Endothelial cell of umbilical vein (primary cell): Measurements from ENCODE around the gene TBC1D13. TPM values are rescaled to one million over a fixed set of nuclear protein-coding genes. Genes with fewer than 3 reads are reported as not detected.
A peak's percentile ranks its signal among the peaks of the same experiment; 100 is the strongest.

ENCODE experiments used
- Bru-seq: library from RNA; stranded (reverse); fragments of 400-500 nt; gene quantifications from one replicate; lab custom pipeline; 2021; lab: Mats Ljungman, UMichigan
- BruChase-seq, 2 experiments: library from RNA; stranded (reverse); fragments of 400-500 nt; gene quantifications; one replicate each; lab custom pipeline; 2021; lab: Mats Ljungman, UMichigan
- BruUV-seq: library from RNA; stranded (reverse); fragments of 400-500 nt; replicated peaks from 2 replicates; lab custom pipeline; 2021; lab: Mats Ljungman, UMichigan
- CTCF ChIA-PET: fragments of 300-600, 350-600 bp; sonication (Branson Sonifier 250); formaldehyde crosslinking; loops from one replicate; lab custom pipeline; 2021; ENCODE audit warnings: antibody characterized with exemption, inconsistent platforms; lab: Charles Lee
- POLR2A ChIA-PET: fragments of 300-600, 350-600 bp; sonication (Branson Sonifier 250); formaldehyde crosslinking; loops from one replicate; lab custom pipeline; 2021; ENCODE audit warnings: antibody characterized with exemption, inconsistent platforms; lab: Charles Lee
- DNase-seq: peaks from one replicate; pipeline ENCODE4 v3.0.0-alpha.2; 2011; ENCODE audit warnings: low read depth, low spot score
- FAIRE-seq: peaks from 2 replicates; lab custom pipeline; 2011; peaks lifted over from hg19 to GRCh38; lab: Jason Lieb, UNC
- H2AFZ ChIP-seq: 2 replicates; pipeline ENCODE4 v1.6.0; 2012; ENCODE audit warnings: low read depth, low read length, control low read depth, inconsistent platforms
- H3K27ac ChIP-seq: 2 replicates; pipeline ENCODE4 v1.5.1; 2011; ENCODE audit warnings: low read depth, mild to moderate bottlenecking, control low read depth, low read length, moderate library complexity; ENCODE audit not compliant: insufficient read depth
- H3K27me3 ChIP-seq, 2 experiments: 2 replicates each; pipeline versions ENCODE4 v1.6.0 to v1.6.1; 2011; ENCODE audit warnings: low read length in 2 of 2, mixed read lengths in 1 of 2; ENCODE audit not compliant: control insufficient read depth in 2 of 2, insufficient read depth in 2 of 2
- H3K36me3 ChIP-seq, 2 experiments: 2 replicates in 1 of 2; 3 replicates in 1 of 2; pipeline ENCODE4 v1.5.1; 2011; ENCODE audit warnings: low read length in 2 of 2, mild to moderate bottlenecking in 1 of 2, moderate library complexity in 1 of 2; ENCODE audit not compliant: control insufficient read depth in 2 of 2, insufficient read depth in 2 of 2; ENCODE audit errors: extremely low read depth in 1 of 2
- H3K4me1 ChIP-seq: 3 replicates; pipeline ENCODE4 v1.5.1; 2011; ENCODE audit warnings: mild to moderate bottlenecking, low read length; ENCODE audit not compliant: control insufficient read depth, insufficient read depth; ENCODE audit errors: extremely low read depth
- H3K4me2 ChIP-seq: 2 replicates; pipeline ENCODE4 v1.6.1; 2011; ENCODE audit warnings: low read length, control low read depth, mixed read lengths; ENCODE audit not compliant: insufficient read depth
- H3K4me3 ChIP-seq, 3 experiments: fragments of 200-600 bp in 1 of 3; sonication (generic), shearing (Covaris generic) in 1 of 3; replicated peaks in 1 of 3; 2 replicates each; pipeline ENCODE4 v1.5.1; 2011 to 2016; ENCODE audit warnings: control low read depth in 3 of 3, low read length in 3 of 3, mild to moderate bottlenecking in 2 of 3, inconsistent platforms in 1 of 3, low read depth in 1 of 3, moderate library complexity in 1 of 3; ENCODE audit not compliant: insufficient read depth in 1 of 3
- H3K79me2 ChIP-seq: 2 replicates; pipeline ENCODE4 v1.6.0; 2012; ENCODE audit warnings: low read length, inconsistent platforms; ENCODE audit not compliant: control insufficient read depth, insufficient read depth
- H3K9ac ChIP-seq: replicated peaks from 2 replicates; pipeline ENCODE3; 2011; ENCODE audit warnings: low read length, control low read depth; ENCODE audit not compliant: insufficient read depth; ENCODE audit errors: extremely low read depth
- H3K9me1 ChIP-seq: replicated peaks from 3 replicates; pipeline ENCODE4 v1.6.0; 2011; ENCODE audit warnings: mild to moderate bottlenecking, low read length; ENCODE audit not compliant: control insufficient read depth, insufficient read depth; ENCODE audit errors: extremely low read depth
- H3K9me3 ChIP-seq: replicated peaks from 2 replicates; pipeline ENCODE4 v1.5.1; 2012; ENCODE audit warnings: low read length, inconsistent platforms; ENCODE audit not compliant: control insufficient read depth, insufficient read depth
- H4K20me1 ChIP-seq: replicated peaks from 2 replicates; pipeline ENCODE3; 2011; ENCODE audit warnings: mild to moderate bottlenecking, low read length; ENCODE audit not compliant: control insufficient read depth, insufficient read depth; ENCODE audit errors: extremely low read depth
- EZH2 ChIP-seq: IDR thresholded peaks from 2 replicates; pipeline ENCODE4 v1.6.1; 2012; ENCODE audit warnings: borderline replicate concordance, low read depth, mild to moderate bottlenecking, moderate library complexity, low read length, inconsistent platforms; ENCODE audit not compliant: severe bottlenecking
- FOS ChIP-seq: IDR thresholded peaks from 2 replicates; pipeline ENCODE4 v1.6.1; 2011; ENCODE audit warnings: mild to moderate bottlenecking, low read length, moderate library complexity, borderline replicate concordance; ENCODE audit not compliant: insufficient read depth
- GATA2 ChIP-seq: IDR thresholded peaks from 2 replicates; pipeline ENCODE4 v1.7.0; 2011; ENCODE audit warnings: low read depth, mild to moderate bottlenecking, moderate library complexity, mixed read lengths, low read length; ENCODE audit not compliant: insufficient read length, insufficient read depth
- JUN ChIP-seq: IDR thresholded peaks from 2 replicates; pipeline ENCODE4 v1.6.1; 2011; ENCODE audit warnings: borderline replicate concordance, low read depth; ENCODE audit not compliant: insufficient read length, insufficient read depth
- MYC ChIP-seq: IDR thresholded peaks from one replicate; pipeline ENCODE4 v1.6.1; 2011; ENCODE audit warnings: mild to moderate bottlenecking, low read depth, low read length
- POLR2A ChIP-seq: IDR thresholded peaks from 2 replicates; pipeline ENCODE4 v1.6.1; 2012; ENCODE audit warnings: low read depth, mild to moderate bottlenecking, control low read depth, low read length
- POLR2AphosphoS5 ChIP-seq: IDR thresholded peaks from 2 replicates; pipeline ENCODE4 v1.6.1; 2012; ENCODE audit warnings: low read depth, mild to moderate bottlenecking, control low read depth, low read length, moderate library complexity; ENCODE audit not compliant: insufficient read depth
- dilution Hi-C: fragments of 300-500 bp; cut with MboI; formaldehyde crosslinking; loops from one replicate; pipeline ENCODE4 v1.15.0; 2019; ENCODE audit warnings: low sequenced_read_pairs; ENCODE audit not compliant: extremely low pct_ligation_motif_present
- intact Hi-C: fragments of 100-400 bp; cut with micrococcal nuclease; formaldehyde crosslinking; loops from one replicate; pipeline ENCODE4 v1.10.0; 2022
- long read RNA-seq: library from polyadenylated mRNA; stranded (forward); transcript quantifications from one replicate; pipeline ENCODE4 v2.0.0, GENCODE V29; 2021
- polyA minus RNA-seq, 3 experiments: library from RNA; depleted of rRNA, polyadenylated mRNA; stranded (reverse); fragments of >200 nt; gene quantifications; 1 replicate in 1 of 3; 2 replicates in 2 of 3; pipeline ENCODE4 v1.2.3, GENCODE V29; 2011
- polyA plus RNA-seq, 4 experiments: library from polyadenylated mRNA; depleted of rRNA in 3 of 4; stranded (reverse) in 3 of 4; unstranded in 1 of 4; fragments of >200 nt; gene quantifications; 2 replicates each; pipeline versions ENCODE4 v1.2.1 to v1.2.3, GENCODE V29; 2011 to 2012; ENCODE audit warnings: missing spikeins in 1 of 4
- total RNA-seq: library from RNA; stranded (reverse); gene quantifications from 2 replicates; pipeline ENCODE4 v1.2.3, GENCODE V29; 2021
- TF ChIP-seq, protein P1 (sequence below): IDR thresholded peaks from 2 replicates; pipeline ENCODE4 v1.6.1; 2011; ENCODE audit not compliant: insufficient read depth, insufficient read length
- TF ChIP-seq, protein P2 (sequence below), 2 donors: IDR thresholded peaks; 1 replicate in 1 of 2; 2 replicates in 1 of 2; pipeline ENCODE4 v1.5.1; 2011; ENCODE audit warnings: low read length in 2 of 2, mild to moderate bottlenecking in 2 of 2, moderate library complexity in 2 of 2, control low read depth in 1 of 2, inconsistent platforms in 1 of 2, low read depth in 1 of 2; ENCODE audit not compliant: insufficient read depth in 1 of 2; ENCODE audit errors: extremely low read depth in 1 of 2

The TBC1D13 gene, protein sequence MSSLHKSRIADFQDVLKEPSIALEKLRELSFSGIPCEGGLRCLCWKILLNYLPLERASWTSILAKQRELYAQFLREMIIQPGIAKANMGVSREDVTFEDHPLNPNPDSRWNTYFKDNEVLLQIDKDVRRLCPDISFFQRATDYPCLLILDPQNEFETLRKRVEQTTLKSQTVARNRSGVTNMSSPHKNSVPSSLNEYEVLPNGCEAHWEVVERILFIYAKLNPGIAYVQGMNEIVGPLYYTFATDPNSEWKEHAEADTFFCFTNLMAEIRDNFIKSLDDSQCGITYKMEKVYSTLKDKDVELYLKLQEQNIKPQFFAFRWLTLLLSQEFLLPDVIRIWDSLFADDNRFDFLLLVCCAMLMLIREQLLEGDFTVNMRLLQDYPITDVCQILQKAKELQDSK
- total RNA-seq (34.9 and 35.1 TPM in 2 replicates), polyA plus RNA-seq (41.9 and 43.9 TPM in 2 replicates), polyA minus RNA-seq (33.2 and 42.0 TPM in 2 replicates), Bru-seq, nascent RNA (percentile 57 among the genes with signal in this experiment), BruChase-seq, experiment 1, labeled RNA remaining after a 6-hour chase (percentile 77 among the genes with signal in this experiment), BruChase-seq, experiment 2, labeled RNA remaining after a 2-hour chase (percentile 70 among the genes with signal in this experiment)
- polyA plus RNA-seq (2011; cell fraction: cytosol; rRNA removed) = 35.9 and 40.9 TPM in 2 replicates
- 44.8 and 47.7 TPM in 2 replicates for polyA plus RNA-seq (2011; cell fraction: nucleus; rRNA removed)
- polyA plus RNA-seq (2012) = 31.9 and 33.8 TPM in 2 replicates
- polyA minus RNA-seq (2011; cell fraction: cytosol; rRNA and poly(A)+ RNA removed) = 11.6 TPM
- 10.9 and 13.1 TPM in 2 replicates for polyA minus RNA-seq (2011; cell fraction: nucleus; rRNA and poly(A)+ RNA removed)
- long read RNA-seq, transcript TBC1D13-202 (12 exons, 3,906 nt) = major isoform, 87 of 150 reads
- long read RNA-seq, partial matches to known transcripts = 46 of 150 reads
- long read RNA-seq, other reads (novel, unspliced or antisense) = 17 of 150 reads

DNA sequence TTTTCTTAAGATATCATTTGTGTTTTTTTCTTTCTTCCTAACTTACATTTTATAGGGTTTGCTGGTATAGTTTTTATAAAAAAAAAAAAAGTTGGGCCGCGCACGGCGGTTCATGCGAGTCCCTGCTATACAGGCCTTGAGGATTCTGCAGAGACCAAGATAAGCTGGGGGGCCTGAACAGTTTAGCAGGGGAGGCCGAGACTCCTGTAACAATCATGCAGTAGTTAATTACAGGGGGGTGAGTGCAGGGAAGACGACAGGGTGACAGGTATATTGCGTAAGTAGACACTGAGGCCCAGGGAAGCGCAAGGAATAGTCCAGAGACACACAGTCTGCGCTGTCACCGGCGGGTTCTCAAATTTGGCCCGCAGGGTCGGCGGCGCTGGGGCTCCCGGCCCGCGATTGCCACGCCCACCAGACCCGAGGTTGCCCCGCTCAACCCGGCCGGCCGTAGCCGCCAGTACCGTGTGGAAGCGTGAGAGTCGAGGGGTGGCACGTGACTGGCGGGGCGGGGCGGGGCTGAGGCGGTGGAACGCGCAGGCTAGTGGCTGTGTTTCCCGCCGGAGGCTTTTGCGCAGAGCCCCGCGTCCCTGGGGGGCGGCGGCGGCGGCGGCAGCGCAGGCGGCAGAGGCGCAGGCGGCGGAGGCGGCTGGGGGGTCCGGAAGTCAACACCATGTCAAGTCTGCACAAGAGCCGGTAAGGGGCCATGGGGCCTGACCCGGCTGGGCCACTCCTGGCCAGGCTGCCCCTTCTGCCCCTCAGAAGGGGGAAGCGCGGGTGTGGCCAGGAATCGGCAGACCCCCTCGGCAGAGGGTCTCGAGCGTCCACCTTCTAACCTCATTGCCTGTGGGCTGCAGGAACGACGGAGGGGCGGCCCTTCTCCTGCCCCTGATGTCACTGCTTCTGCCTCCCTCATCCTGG lies at the start of gene TBC1D13:
TBC1D13 (plus strand) TSS at position 573 of the 921 bp plus-strand sequence; CDS start at position 674, 101 bp downstream.
- DNase-seq (peak; percentile 82), FAIRE-seq (peak; percentile 86)
- H3K4me1 ChIP-seq = peaks cover 11% of the 10 kb centered on the region
- H3K4me2 ChIP-seq = peak within 1 kb of the TSS; percentile 71
- H4K20me1 ChIP-seq = no peaks in the 10 kb centered on the region
- BruUV-seq = no TSS peak
- intact Hi-C loops (loop anchor here (1.0 to 5.0 kb wide), 4 partner anchors 15 to 241 kb away; partner anchors contain the start of genes ENDOG and SH3GLB2), dilution Hi-C loops (no loop called here)
- ChIA-PET POLR2A (no interaction called here), CTCF (interaction anchor here (1.1 kb wide), 1 partner anchor 16 kb away, joined by 3 read pairs; no protein-coding TSS in a partner anchor)
- TF ChIP-seq, protein P1, sequence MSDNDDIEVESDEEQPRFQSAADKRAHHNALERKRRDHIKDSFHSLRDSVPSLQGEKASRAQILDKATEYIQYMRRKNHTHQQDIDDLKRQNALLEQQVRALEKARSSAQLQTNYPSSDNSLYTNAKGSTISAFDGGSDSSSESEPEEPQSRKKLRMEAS = peak; percentile 76
- peak; percentile 66 for TF ChIP-seq POLR2A
- TF ChIP-seq JUN = no peak
- TF ChIP-seq POLR2AphosphoS5 = peak; percentile 90
- TF ChIP-seq MYC = no peak
- no peak for TF ChIP-seq EZH2
- TF ChIP-seq FOS = no peak
- TF ChIP-seq, protein P2, sequence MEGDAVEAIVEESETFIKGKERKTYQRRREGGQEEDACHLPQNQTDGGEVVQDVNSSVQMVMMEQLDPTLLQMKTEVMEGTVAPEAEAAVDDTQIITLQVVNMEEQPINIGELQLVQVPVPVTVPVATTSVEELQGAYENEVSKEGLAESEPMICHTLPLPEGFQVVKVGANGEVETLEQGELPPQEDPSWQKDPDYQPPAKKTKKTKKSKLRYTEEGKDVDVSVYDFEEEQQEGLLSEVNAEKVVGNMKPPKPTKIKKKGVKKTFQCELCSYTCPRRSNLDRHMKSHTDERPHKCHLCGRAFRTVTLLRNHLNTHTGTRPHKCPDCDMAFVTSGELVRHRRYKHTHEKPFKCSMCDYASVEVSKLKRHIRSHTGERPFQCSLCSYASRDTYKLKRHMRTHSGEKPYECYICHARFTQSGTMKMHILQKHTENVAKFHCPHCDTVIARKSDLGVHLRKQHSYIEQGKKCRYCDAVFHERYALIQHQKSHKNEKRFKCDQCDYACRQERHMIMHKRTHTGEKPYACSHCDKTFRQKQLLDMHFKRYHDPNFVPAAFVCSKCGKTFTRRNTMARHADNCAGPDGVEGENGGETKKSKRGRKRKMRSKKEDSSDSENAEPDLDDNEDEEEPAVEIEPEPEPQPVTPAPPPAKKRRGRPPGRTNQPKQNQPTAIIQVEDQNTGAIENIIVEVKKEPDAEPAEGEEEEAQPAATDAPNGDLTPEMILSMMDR (IDR thresholded peaks at IDR 0.05; ENCODE audit: extremely low read depth in 1 of 2, insufficient read depth in 1 of 2, low read depth in 1 of 2, low read length in 2 of 2) = no peak
- TF ChIP-seq GATA2 = no peak
- H3K4me3 ChIP-seq = peak within 1 kb of the TSS; percentile 50 to 94 (median 77)
- no peaks in the 10 kb centered on the region for H3K27me3 ChIP-seq
- peaks cover 13% of the 10 kb centered on the region for H3K79me2 ChIP-seq
- H3K9me1 ChIP-seq = no peaks in the 10 kb centered on the region
- H3K36me3 ChIP-seq = peaks cover 7 to 11% of the 10 kb centered on the region in 2 experiments
- no peaks in the 10 kb centered on the region for H3K9me3 ChIP-seq
- H2AFZ ChIP-seq = peak within 1 kb of the TSS; percentile 98
- peak within 1 kb of the TSS; percentile 35 for H3K9ac ChIP-seq
- H3K27ac ChIP-seq = no peak within 1 kb of the TSS
